Measurements from ENCODE around the gene TRIM44.

DNA sequence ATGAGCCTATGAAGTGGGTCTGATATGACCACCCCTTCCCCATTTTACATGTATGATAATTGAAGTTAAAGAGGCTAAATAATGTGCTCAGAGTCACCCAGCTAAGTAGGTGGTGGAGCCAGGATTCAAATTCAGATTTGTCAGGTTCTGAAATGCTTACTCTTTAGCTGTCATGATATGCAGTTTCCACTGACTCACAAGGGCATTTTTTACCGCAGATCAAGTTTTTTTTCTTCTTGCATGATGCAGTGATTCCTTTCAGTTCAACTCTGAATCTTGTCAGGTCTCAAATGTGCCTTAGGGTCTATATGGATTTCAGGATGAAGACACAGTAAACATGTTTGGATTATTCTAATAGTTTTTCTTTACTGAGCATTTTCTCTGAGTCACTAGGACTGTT is 12.6 kb upstream of the TRIM44 start:
- no peak for TF ChIP-seq EZH2phosphoT487 (IDR thresholded peaks at IDR 0.05; ENCODE audit: borderline replicate concordance)
- TF ChIP-seq, protein P1, sequence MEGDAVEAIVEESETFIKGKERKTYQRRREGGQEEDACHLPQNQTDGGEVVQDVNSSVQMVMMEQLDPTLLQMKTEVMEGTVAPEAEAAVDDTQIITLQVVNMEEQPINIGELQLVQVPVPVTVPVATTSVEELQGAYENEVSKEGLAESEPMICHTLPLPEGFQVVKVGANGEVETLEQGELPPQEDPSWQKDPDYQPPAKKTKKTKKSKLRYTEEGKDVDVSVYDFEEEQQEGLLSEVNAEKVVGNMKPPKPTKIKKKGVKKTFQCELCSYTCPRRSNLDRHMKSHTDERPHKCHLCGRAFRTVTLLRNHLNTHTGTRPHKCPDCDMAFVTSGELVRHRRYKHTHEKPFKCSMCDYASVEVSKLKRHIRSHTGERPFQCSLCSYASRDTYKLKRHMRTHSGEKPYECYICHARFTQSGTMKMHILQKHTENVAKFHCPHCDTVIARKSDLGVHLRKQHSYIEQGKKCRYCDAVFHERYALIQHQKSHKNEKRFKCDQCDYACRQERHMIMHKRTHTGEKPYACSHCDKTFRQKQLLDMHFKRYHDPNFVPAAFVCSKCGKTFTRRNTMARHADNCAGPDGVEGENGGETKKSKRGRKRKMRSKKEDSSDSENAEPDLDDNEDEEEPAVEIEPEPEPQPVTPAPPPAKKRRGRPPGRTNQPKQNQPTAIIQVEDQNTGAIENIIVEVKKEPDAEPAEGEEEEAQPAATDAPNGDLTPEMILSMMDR (conservative IDR thresholded peaks at IDR 0.05; ENCODE audit: low read length), result no peak

Data from Loucy (cell line).